G401.6 (cell line): ENCODE measurements around the gene CFAP141.
A peak's percentile ranks its signal among the peaks of the same experiment; 100 is the strongest.
"Not testable (repeated sequence)": the region's sequence is repeated elsewhere in the genome, so short reads cannot be mapped to it uniquely, and the experiment has no call there.

Experiments
- FAIRE-seq: peaks from 2 replicates; lab custom pipeline; 2012; peaks lifted over from hg19 to GRCh38; lab: Jason Lieb, UNC

The CFAP141 gene

GRCh38 chr1:154208677-154209388 is 2.7 kb upstream of the CFAP141 start:
- FAIRE-seq: no peak

- no peak for FAIRE-seq
These were observed 1.1 kb upstream of the CFAP141 start for GRCh38 chr1:154207262-154207661.

- not testable (repeated sequence) for FAIRE-seq
These were observed 355 bp downstream of the CFAP141 start for GRCh38 chr1:154205778-154206177.

- FAIRE-seq: no peak
These were observed 6.6 kb downstream of the CFAP141 start for GRCh38 chr1:154199563-154199879.

GRCh38 chr1:154198756-154199562 is 7.2 kb downstream of the CFAP141 start:
- peak; percentile 52 for FAIRE-seq

GRCh38 chr1:154193821-154194220 is 12.3 kb downstream of the CFAP141 start:
- FAIRE-seq: no peak

GRCh38 chr1:154192476-154192875 is 13.7 kb downstream of the CFAP141 start:
- FAIRE-seq: no peak

- FAIRE-seq: no peak
These were observed 14.1 kb downstream of the CFAP141 start, which contains the start of gene TPM3 for GRCh38 chr1:154191990-154192461. TPM3 (minus strand) TSS chr1:154192100; CDS start chr1:154192018, 82 bp downstream.

GRCh38 chr1:154190550-154190949 is 15.6 kb downstream of the CFAP141 start:
- FAIRE-seq: no peak

GRCh38 chr1:154186852-154187501 is 19.2 kb downstream of the CFAP141 start:
- no peak for FAIRE-seq

GRCh38 chr1:154186177-154186576 is 20.0 kb downstream of the CFAP141 start:
- no peak for FAIRE-seq

- FAIRE-seq: peak; percentile 97
These were observed 22.9 kb downstream of the CFAP141 start for GRCh38 chr1:154183046-154183915.

GRCh38 chr1:154182344-154183045 is 23.6 kb downstream of the CFAP141 start:
- no peak for FAIRE-seq

- FAIRE-seq: no peak
These were observed 24.2 kb downstream of the CFAP141 start for GRCh38 chr1:154181944-154182343.

- FAIRE-seq: no peak
These were observed 26.0 kb downstream of the CFAP141 start for GRCh38 chr1:154179946-154180687.

- no peak for FAIRE-seq
These were observed 27.0 kb downstream of the CFAP141 start for GRCh38 chr1:154178911-154179811.

- no peak for FAIRE-seq
These were observed 28.1 kb downstream of the CFAP141 start for GRCh38 chr1:154178013-154178412.

GRCh38 chr1:154176337-154176736 is 29.8 kb downstream of the CFAP141 start:
- no peak for FAIRE-seq

GRCh38 chr1:154174654-154175053 is 31.5 kb downstream of the CFAP141 start:
- no peak for FAIRE-seq

- no peak for FAIRE-seq
These were observed 34.3 kb downstream of the CFAP141 start for GRCh38 chr1:154171880-154172279.
